Mucosa of rectum (tissue), 2 donors: ENCODE data around the gene RRBP1.

Source experiments
- H3K27ac ChIP-seq, 2 donors: one replicate each; pipeline ENCODE4 v1.7.0; 2013; ENCODE audit warnings: inconsistent platforms in 2 of 2, low read depth in 2 of 2, low read length in 2 of 2
- H3K27me3 ChIP-seq, 2 donors: one replicate each; pipeline ENCODE4 v1.7.0; 2013; ENCODE audit warnings: low read length in 2 of 2; ENCODE audit not compliant: control insufficient read depth in 2 of 2, insufficient read depth in 2 of 2
- H3K36me3 ChIP-seq, 2 donors: one replicate each; pipeline ENCODE4 v1.7.0; 2013; ENCODE audit warnings: low read length in 2 of 2; ENCODE audit not compliant: control insufficient read depth in 2 of 2, insufficient read depth in 2 of 2
- H3K4me1 ChIP-seq, 2 donors: one replicate each; pipeline ENCODE4 v1.7.0; 2013; ENCODE audit warnings: low read length in 2 of 2, mild to moderate bottlenecking in 1 of 2; ENCODE audit not compliant: control insufficient read depth in 2 of 2, insufficient read depth in 2 of 2
- H3K4me3 ChIP-seq, 2 donors: one replicate each; pipeline ENCODE4 v1.7.0; 2013; ENCODE audit warnings: low read length in 2 of 2
- H3K9ac ChIP-seq, 2 donors: one replicate each; pipeline ENCODE4 v1.7.0; 2013; ENCODE audit warnings: low read length in 2 of 2, low read depth in 1 of 2, mild to moderate bottlenecking in 1 of 2
- H3K9me3 ChIP-seq, 2 donors: one replicate each; pipeline ENCODE4 v1.7.0; 2013; ENCODE audit warnings: low read length in 2 of 2; ENCODE audit not compliant: control insufficient read depth in 2 of 2
- donor health status: healthy.
- donor health status: Normal muscosa, but diverticular disease.

Gene RRBP1

DNA sequence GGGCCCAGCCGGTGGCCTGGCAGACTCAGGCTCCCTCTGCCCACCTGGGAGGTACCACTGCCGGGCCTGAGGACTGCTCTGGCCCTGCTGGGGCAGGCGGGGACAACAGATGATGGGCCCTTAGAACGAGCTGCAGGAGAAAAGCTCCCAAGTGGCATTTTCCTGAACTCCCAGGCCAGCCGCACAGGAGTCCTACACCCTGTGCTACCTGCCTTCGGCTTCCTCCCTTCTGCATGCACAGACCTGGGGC, 70.8 kb downstream of the RRBP1 start:
- Histone ChIP-seq H3K9ac (peak overlapping the region in 1 of 2 donors; percentile 45), H3K36me3 (peaks cover 33 to 39% of the 10 kb centered on the region in 2 donors), H3K27me3 (no peaks in the 10 kb centered on the region), H3K9me3 (no peaks in the 10 kb centered on the region), H3K4me1 (peaks cover 40 to 56% of the 10 kb centered on the region in 2 donors), H3K4me3 (no peak overlapping the region), H3K27ac (peak overlapping the region; percentile 69 to 75)

DNA sequence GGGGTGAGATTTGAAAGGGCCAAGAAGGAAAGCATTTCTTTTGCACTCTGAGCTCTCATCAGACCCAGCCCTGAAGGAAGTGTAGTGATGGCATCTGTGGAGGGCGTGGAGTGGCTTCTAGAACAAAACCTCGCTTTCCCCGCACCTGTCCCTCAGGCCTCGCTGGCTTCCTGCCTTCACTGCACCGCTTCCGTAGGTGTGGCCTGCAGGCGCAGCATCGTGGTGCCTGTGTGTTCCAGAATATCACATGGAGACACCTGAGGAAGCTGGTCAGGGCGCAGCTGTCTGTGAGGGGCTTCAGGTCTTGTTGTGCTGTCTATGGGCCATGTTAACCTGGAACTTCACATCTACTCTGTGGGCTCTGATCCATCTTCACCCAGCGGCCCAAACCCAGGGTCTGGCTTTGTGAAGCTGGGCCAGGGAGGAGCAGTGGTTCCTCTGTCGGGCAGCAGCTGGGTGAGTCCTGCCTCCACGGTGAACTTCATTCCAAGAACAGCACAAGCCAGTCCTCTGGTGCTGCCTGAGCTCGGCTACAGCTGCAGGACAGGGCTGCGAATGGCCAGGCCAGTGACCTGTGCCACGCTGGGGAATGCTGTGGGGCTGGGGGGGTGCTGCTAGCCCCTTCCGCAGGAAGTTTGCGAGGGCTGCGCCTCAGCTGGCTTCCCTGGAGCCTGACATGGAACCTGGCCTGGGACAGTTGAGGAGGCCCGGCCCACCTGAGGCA, 71.3 kb downstream of the RRBP1 start:
- peak overlapping the region; percentile 45 to 52 for H3K9ac ChIP-seq
- H3K27ac ChIP-seq: peak overlapping the region; percentile 68 to 69
- H3K36me3 ChIP-seq: peaks cover 29 to 35% of the 10 kb centered on the region in 2 donors
- no peak overlapping the region for H3K4me3 ChIP-seq
- H3K4me1 ChIP-seq: peaks cover 35 to 54% of the 10 kb centered on the region in 2 donors
- H3K9me3 ChIP-seq: no peaks in the 10 kb centered on the region
- no peaks in the 10 kb centered on the region for H3K27me3 ChIP-seq

DNA sequence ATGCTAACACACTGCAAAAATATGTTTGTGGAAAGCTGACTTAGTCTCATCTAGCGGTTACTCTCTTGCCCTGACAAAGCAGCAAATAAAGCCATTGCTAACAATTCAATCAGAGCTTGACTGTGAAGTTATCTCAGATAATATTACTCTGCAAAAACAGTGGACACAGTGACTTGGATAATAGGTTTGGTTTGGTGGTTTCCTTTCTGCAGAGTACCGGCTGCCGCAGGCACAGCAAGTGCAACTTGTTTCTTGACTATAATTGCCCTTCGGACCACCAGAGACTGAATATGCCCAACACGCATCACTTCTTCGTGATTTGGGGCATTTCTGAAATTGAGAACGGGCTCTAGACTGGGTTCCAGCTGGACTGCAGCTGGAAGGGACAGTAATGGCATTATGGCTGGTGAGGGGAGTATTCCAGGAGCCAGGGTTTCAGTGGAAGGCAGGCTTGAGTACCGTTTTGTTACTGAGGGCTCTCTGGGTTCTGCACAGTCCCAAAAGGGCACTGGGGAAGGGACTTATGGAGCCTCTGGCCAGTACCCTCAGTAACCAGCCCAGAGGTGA, 72.1 kb downstream of the RRBP1 start:
- peak overlapping the region; percentile 8 to 45 for H3K9ac ChIP-seq
- peak overlapping the region; percentile 68 to 69 for H3K27ac ChIP-seq
- no peaks in the 10 kb centered on the region for H3K27me3 ChIP-seq
- no peak overlapping the region for H3K4me3 ChIP-seq
- peaks cover 32 to 54% of the 10 kb centered on the region in 2 donors for H3K4me1 ChIP-seq
- H3K36me3 ChIP-seq: peaks cover 21 to 34% of the 10 kb centered on the region in 2 donors
- H3K9me3 ChIP-seq: no peaks in the 10 kb centered on the region

DNA sequence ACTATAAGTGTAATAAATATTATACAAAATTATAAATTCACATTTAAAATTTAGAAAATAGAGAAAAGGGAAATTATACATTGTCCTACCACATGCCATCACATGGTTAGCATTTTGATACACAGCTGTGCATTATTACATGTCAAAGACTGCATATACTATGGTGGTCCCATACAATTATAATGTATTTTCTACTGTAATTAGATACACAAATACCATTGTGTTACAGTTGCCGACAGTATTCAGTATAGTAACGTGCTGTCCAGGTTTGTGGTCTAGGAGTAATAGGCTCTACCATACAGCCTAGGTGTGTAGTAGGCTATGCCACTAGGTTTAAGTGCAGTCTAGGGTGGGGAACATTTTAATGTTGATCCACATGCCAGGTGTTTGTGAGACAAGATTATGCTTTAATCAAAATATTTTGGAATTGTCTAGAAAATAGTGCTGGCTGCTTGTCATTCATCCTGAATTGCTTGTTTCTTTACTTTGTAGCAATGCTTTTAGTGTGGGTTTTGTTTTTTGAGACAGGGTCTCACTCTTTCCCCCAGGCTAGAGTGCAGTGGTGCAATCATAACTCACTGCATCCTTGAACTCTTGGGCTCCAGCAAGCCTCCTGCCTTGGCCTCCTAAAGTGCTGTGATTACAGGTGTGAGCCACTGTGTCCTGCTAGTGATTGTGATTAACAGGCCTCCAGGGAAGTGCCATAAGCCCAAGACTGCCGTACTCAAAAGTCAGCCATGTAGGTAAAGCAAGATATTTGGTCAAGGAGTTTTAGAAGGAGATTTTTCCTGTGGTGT, 73.1 kb downstream of the RRBP1 start:
- Histone ChIP-seq H3K9ac (no peak overlapping the region), H3K4me3 (no peak overlapping the region), H3K27me3 (no peaks in the 10 kb centered on the region), H3K9me3 (no peaks in the 10 kb centered on the region), H3K4me1 (peaks cover 33 to 55% of the 10 kb centered on the region in 2 donors), H3K36me3 (peaks cover 25 to 33% of the 10 kb centered on the region in 2 donors), H3K27ac (no peak overlapping the region)

DNA sequence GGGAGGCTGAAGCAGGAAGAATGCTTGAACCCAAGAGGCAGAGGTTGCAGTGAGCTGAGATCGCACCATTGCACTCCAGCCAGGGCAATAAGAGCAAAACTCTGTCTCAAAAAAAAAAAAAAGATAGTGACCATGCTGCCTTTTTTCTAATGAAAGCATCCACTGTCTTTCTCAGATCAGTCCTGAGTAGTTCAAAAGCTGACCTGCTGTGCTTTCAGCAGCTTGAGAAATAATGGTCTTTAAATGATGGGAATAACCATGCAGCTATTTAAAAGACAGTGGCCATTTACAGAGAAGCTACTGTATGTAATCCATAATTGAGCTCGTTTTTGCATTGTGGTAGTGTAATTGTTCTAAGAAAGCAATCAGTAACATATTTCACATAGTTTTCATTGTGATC, 76.0 kb downstream of the RRBP1 start:
- peaks cover 19 to 32% of the 10 kb centered on the region in 2 donors for H3K36me3 ChIP-seq
- H3K4me1 ChIP-seq: peaks cover 20 to 43% of the 10 kb centered on the region in 2 donors
- H3K27me3 ChIP-seq: no peaks in the 10 kb centered on the region
- H3K4me3 ChIP-seq: no peak overlapping the region
- no peak overlapping the region for H3K9ac ChIP-seq
- H3K27ac ChIP-seq: peak overlapping the region; percentile 28 to 52
- H3K9me3 ChIP-seq: no peaks in the 10 kb centered on the region

DNA sequence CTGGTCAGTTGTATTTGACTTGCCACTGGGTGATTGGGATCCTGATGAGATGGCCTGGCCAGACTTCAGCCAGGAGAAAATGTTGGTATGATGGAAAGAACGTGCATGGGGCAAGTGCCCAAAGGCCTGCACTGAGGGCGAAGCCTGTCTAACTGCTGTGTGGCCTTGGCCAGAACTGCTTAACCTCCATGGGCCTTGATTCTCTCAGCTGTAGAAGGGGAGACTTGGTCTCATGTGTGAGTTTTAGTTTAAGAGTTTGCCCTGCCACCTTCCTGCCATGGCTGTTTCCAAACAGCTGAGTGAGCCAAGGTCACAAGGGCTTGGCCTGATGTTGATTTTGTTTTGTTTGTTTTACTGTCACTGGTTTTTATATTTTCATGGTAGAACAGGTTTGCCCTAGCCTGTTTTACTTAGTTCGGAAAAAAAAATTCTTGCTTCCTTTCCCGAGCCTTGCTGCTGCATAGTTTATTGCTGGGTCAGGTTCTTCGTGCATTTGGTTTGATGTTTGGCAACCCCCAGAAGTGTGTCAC, 76.8 kb downstream of the RRBP1 start:
- Histone ChIP-seq H3K27ac (peak overlapping the region; percentile 52 to 59), H3K9ac (no peak overlapping the region), H3K9me3 (no peaks in the 10 kb centered on the region), H3K36me3 (peaks cover 19 to 32% of the 10 kb centered on the region in 2 donors), H3K4me3 (peak overlapping the region in 1 of 2 donors; percentile 17), H3K27me3 (no peaks in the 10 kb centered on the region), H3K4me1 (peaks cover 15 to 36% of the 10 kb centered on the region in 2 donors)

DNA sequence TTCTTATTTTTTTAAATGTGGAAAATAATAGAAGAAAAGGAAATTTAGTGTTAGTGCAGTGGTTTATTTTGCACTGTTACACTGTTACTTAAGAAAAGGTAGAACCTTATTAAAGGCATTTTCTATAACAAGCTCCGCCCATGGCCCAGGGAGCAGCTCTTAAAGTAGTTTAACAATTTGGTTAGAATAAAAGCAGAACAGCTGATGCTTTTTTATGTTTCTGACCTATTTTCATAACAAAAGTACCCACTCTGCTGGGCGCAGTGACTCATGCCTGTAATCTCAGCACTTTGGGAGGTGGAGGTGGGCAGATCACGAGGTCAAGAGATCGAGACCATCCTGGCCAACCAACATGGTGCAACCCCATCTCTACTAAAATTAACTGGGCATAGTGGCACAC, 79.5 kb downstream of the RRBP1 start:
- Histone ChIP-seq H3K4me3 (no peak overlapping the region), H3K4me1 (peaks cover 15 to 31% of the 10 kb centered on the region in 2 donors), H3K27ac (no peak overlapping the region), H3K9ac (no peak overlapping the region), H3K36me3 (peaks cover 5 to 19% of the 10 kb centered on the region in 2 donors), H3K27me3 (no peaks in the 10 kb centered on the region), H3K9me3 (no peaks in the 10 kb centered on the region)

DNA sequence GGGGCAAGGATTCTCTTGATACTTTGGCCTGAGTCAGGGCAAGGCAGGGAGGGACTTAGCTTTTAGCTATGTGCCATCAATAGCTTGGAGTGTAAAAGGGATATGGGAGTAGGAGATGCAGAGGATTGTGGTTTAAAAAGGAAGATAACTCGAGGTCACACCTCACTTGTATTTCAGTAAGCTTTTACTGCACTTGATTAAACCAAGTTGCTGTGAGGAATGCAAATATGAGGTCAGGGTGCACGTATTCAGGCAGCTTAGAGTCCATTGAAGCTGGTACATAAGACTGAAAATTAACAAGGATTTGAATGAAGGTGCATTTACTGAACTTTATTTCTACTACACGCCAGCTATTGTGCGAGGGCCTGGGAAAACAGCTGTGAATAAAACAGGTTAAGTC, 80.1 kb downstream of the RRBP1 start:
- H3K9ac ChIP-seq: no peak overlapping the region
- peaks cover 4 to 17% of the 10 kb centered on the region in 2 donors for H3K36me3 ChIP-seq
- peak overlapping the region in 1 of 2 donors; percentile 16 for H3K27ac ChIP-seq

DNA sequence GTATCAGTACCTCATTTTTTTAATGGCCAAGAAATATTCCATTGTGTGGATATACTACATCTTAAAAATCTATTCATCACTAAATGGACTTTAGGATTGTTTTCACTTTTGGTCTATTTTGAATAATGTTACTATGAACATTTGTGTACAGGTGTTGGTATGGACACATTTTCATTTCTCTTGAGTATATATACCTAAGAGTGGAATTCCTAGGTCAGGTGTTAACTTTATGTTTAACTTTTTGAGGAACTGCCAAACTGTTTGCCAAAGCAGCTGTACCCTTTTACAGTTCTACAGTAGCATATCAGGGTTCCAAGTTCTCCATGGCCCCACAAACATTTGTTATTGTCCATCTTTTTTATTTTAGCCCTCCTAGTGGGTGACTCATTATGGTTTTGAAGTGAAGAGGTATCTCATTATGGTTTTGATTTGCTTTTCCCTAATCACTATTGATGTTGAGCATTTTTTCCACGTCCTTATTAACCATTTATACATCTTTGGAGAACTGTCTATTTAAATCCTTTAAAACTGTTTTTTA, 84.0 kb downstream of the RRBP1 start:
- no peak overlapping the region for H3K27ac ChIP-seq
- H3K4me3 ChIP-seq: no peak overlapping the region
- H3K4me1 ChIP-seq: peaks cover 10 to 14% of the 10 kb centered on the region in 2 donors

More for the DNA sequence above, 80.1 kb downstream of the RRBP1 start:
- Histone ChIP-seq H3K27me3 (no peaks in the 10 kb centered on the region), H3K4me1 (peaks cover 15 to 31% of the 10 kb centered on the region in 2 donors), H3K9me3 (no peaks in the 10 kb centered on the region), H3K4me3 (no peak overlapping the region)

DNA sequence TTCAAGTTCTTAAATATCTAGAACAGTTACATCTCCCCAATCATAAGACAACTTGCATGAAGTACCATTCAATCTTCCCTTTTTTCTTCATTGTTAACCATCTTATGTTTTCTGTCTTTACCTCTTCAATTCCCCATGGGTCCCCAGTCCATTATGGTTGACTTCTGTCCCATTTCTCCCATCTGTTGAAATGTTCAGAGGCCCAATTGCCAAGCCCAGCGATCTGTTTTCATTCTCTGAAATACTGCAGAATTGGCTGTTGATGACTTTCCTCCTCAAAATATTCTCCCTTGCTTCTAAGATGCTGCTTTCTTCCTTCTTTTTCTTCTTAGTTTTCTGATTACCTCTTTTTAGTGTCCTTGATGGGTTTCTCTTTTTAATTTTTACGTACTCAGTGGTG, 86.2 kb downstream of the RRBP1 start:
- no peak overlapping the region for H3K9ac ChIP-seq
- H3K9me3 ChIP-seq: no peaks in the 10 kb centered on the region
- H3K4me3 ChIP-seq: no peak overlapping the region
- H3K27me3 ChIP-seq: no peaks in the 10 kb centered on the region
- H3K4me1 ChIP-seq: peaks cover 4% of the 10 kb centered on the region in 2 donors
- H3K27ac ChIP-seq: no peak overlapping the region
- peaks cover 0 to 4% of the 10 kb centered on the region in 2 donors for H3K36me3 ChIP-seq

More for the DNA sequence above, 84.0 kb downstream of the RRBP1 start:
- Histone ChIP-seq H3K9ac (no peak overlapping the region), H3K36me3 (no peaks in the 10 kb centered on the region), H3K27me3 (no peaks in the 10 kb centered on the region), H3K9me3 (no peaks in the 10 kb centered on the region)
